ENCODE results near the gene EHD3. TPM values are rescaled to one million over a fixed set of nuclear protein-coding genes. Genes with fewer than 3 reads are reported as not detected.

Gene EHD3
- total RNA-seq, 1 donor from 2014 or later, result 22.9 TPM

- no peak for DNase-seq (ENCODE audit: extremely low read depth, low read depth, low spot score)
These were observed 19.6 kb downstream of the EHD3 start for GRCh38 chr2:31253356-31254131.

GRCh38 chr2:31254237-31255203, 20.6 kb downstream of the EHD3 start:
- DNase-seq (ENCODE audit: extremely low read depth, low read depth, low spot score), result no peak

- DNase-seq (ENCODE audit: extremely low read depth, low read depth, low spot score), result no peak
These were observed 22.1 kb downstream of the EHD3 start for GRCh38 chr2:31255911-31256571.

GRCh38 chr2:31256611-31257382, 22.8 kb downstream of the EHD3 start:
- no peak for DNase-seq (ENCODE audit: extremely low read depth, low read depth, low spot score)

- DNase-seq (ENCODE audit: extremely low read depth, low read depth, low spot score), result no peak
These were observed 24.4 kb downstream of the EHD3 start for GRCh38 chr2:31258351-31258750.

GRCh38 chr2:31259075-31259474, 25.1 kb downstream of the EHD3 start:
- DNase-seq (ENCODE audit: extremely low read depth, low read depth, low spot score), result no peak

- no peak for DNase-seq (ENCODE audit: extremely low read depth, low read depth, low spot score)
These were observed 26.9 kb downstream of the EHD3 start for GRCh38 chr2:31260870-31261269.

- DNase-seq (ENCODE audit: extremely low read depth, low read depth, low spot score), result no peak
These were observed 29.8 kb downstream of the EHD3 start for GRCh38 chr2:31263636-31264190.

- no peak for DNase-seq (ENCODE audit: extremely low read depth, low read depth, low spot score)
These were observed 31.3 kb downstream of the EHD3 start for GRCh38 chr2:31265234-31265633.

- DNase-seq (ENCODE audit: extremely low read depth, low read depth, low spot score), result no peak
These were observed 32.9 kb downstream of the EHD3 start for GRCh38 chr2:31266804-31267203.

GRCh38 chr2:31267437-31268120, 33.6 kb downstream of the EHD3 start:
- DNase-seq (ENCODE audit: extremely low read depth, low read depth, low spot score), result no peak

GRCh38 chr2:31268344-31268743, 34.4 kb downstream of the EHD3 start:
- no peak for DNase-seq (ENCODE audit: extremely low read depth, low read depth, low spot score)

- no peak for DNase-seq (ENCODE audit: extremely low read depth, low read depth, low spot score)
These were observed 35.1 kb downstream of the EHD3 start for GRCh38 chr2:31269087-31269486.

- DNase-seq (ENCODE audit: extremely low read depth, low read depth, low spot score), result no peak
These were observed 36.2 kb downstream of the EHD3 start for GRCh38 chr2:31270131-31270530.

GRCh38 chr2:31270822-31271231, 36.9 kb downstream of the EHD3 start:
- no peak for DNase-seq (ENCODE audit: extremely low read depth, low read depth, low spot score)

GRCh38 chr2:31271851-31272267, 37.9 kb downstream of the EHD3 start:
- DNase-seq (ENCODE audit: extremely low read depth, low read depth, low spot score), result no peak

- DNase-seq (ENCODE audit: extremely low read depth, low read depth, low spot score), result no peak
These were observed 40.6 kb downstream of the EHD3 start for GRCh38 chr2:31274401-31275075.

- no peak for DNase-seq (ENCODE audit: extremely low read depth, low read depth, low spot score)
These were observed 42.0 kb downstream of the EHD3 start for GRCh38 chr2:31275976-31276375.

GRCh38 chr2:31277621-31278020, 43.7 kb downstream of the EHD3 start:
- no peak for DNase-seq (ENCODE audit: extremely low read depth, low read depth, low spot score)

Measured in glomerular endothelial cell (primary cell).